Activated T-helper 17 cell treated with anti-CD3 and anti-CD28 coated beads, Interleukin-2, amount 50 U/mL, for 72 hours (primary cell): Measurements from ENCODE around the gene STUM. TPM values are rescaled to one million over a fixed set of nuclear protein-coding genes. Genes with fewer than 3 reads are reported as not detected.
"Not testable (repeated sequence)": the region's sequence is repeated elsewhere in the genome, so short reads cannot be mapped to it uniquely, and the experiment has no call there.

Experiments
- ATAC-seq: fragments of 150-1000 bp; cut with Tn5 transposase; replicated peaks from 2 replicates; pipeline ENCODE4 v1.10.0; 2021; ENCODE audit warnings: mild to moderate bottlenecking, moderate library complexity
- H3K27ac Mint-ChIP-seq: one replicate; pipeline ENCODE4 v1.8.0; 2022; ENCODE audit warnings: mixed read lengths
- H3K27me3 Mint-ChIP-seq: one replicate; pipeline ENCODE4 v1.8.0; 2022; ENCODE audit warnings: mixed read lengths
- H3K36me3 Mint-ChIP-seq: one replicate; pipeline ENCODE4 v1.8.0; 2022; ENCODE audit warnings: low read depth, mild to moderate bottlenecking, mixed read lengths
- H3K4me1 Mint-ChIP-seq: one replicate; pipeline ENCODE4 v1.8.0; 2022; ENCODE audit warnings: mixed read lengths
- H3K4me3 Mint-ChIP-seq: one replicate; pipeline ENCODE4 v1.8.0; 2022; ENCODE audit warnings: mild to moderate bottlenecking, mixed read lengths
- H3K9me3 Mint-ChIP-seq: one replicate; pipeline ENCODE4 v1.8.0; 2022; ENCODE audit warnings: mixed read lengths
- total RNA-seq, 2 donors: library from RNA; stranded (reverse); gene quantifications; one replicate each; pipeline ENCODE4 v1.2.3, GENCODE V29; 2022

STUM gene
- total RNA-seq, 2 donors from 2014 or later = not detected

- H3K4me1 Mint-ChIP-seq = no peaks in the 10 kb centered on the region
- H3K9me3 Mint-ChIP-seq = no peaks in the 10 kb centered on the region
- H3K36me3 Mint-ChIP-seq = no peaks in the 10 kb centered on the region
- no peak overlapping the region for H3K27ac Mint-ChIP-seq
- H3K4me3 Mint-ChIP-seq = no peak overlapping the region
- ATAC-seq = no peak
- H3K27me3 Mint-ChIP-seq = peaks cover 27% of the 10 kb centered on the region
Measured at GRCh38 chr1:226593541-226593940, 45.0 kb downstream of the STUM start.

GRCh38 chr1:226596531-226597165 is 48.1 kb downstream of the STUM start:
- Mint-ChIP-seq H3K36me3 (no peaks in the 10 kb centered on the region), H3K9me3 (no peaks in the 10 kb centered on the region), H3K27ac (no peak overlapping the region), H3K4me1 (no peaks in the 10 kb centered on the region), H3K4me3 (no peak overlapping the region), H3K27me3 (peaks cover 20% of the 10 kb centered on the region)
- ATAC-seq = no peak

GRCh38 chr1:226597616-226598454 is 49.3 kb downstream of the STUM start:
- ATAC-seq = no peak
- no peaks in the 10 kb centered on the region for H3K4me1 Mint-ChIP-seq
- no peaks in the 10 kb centered on the region for H3K36me3 Mint-ChIP-seq
- H3K27ac Mint-ChIP-seq = no peak overlapping the region
- no peaks in the 10 kb centered on the region for H3K9me3 Mint-ChIP-seq
- H3K4me3 Mint-ChIP-seq = no peak overlapping the region
- peaks cover 17% of the 10 kb centered on the region for H3K27me3 Mint-ChIP-seq

GRCh38 chr1:226598455-226598849 is 49.9 kb downstream of the STUM start:
- Mint-ChIP-seq H3K4me3 (no peak overlapping the region), H3K36me3 (no peaks in the 10 kb centered on the region), H3K9me3 (no peaks in the 10 kb centered on the region), H3K27me3 (peaks cover 17% of the 10 kb centered on the region), H3K4me1 (no peaks in the 10 kb centered on the region), H3K27ac (no peak overlapping the region)
- ATAC-seq = no peak

- not testable (repeated sequence) for H3K4me1 Mint-ChIP-seq, H3K27ac Mint-ChIP-seq, H3K36me3 Mint-ChIP-seq, ATAC-seq, H3K4me3 Mint-ChIP-seq, H3K9me3 Mint-ChIP-seq
- H3K27me3 Mint-ChIP-seq = peaks cover 15% of the 10 kb centered on the region
Measured at GRCh38 chr1:226598955-226599354, 50.4 kb downstream of the STUM start.

- no peak overlapping the region for H3K27ac Mint-ChIP-seq
- peaks cover 10% of the 10 kb centered on the region for H3K27me3 Mint-ChIP-seq
- no peak for ATAC-seq
- H3K36me3 Mint-ChIP-seq = no peaks in the 10 kb centered on the region
- H3K9me3 Mint-ChIP-seq = no peaks in the 10 kb centered on the region
- H3K4me3 Mint-ChIP-seq = no peak overlapping the region
- H3K4me1 Mint-ChIP-seq = no peaks in the 10 kb centered on the region
Measured at GRCh38 chr1:226599636-226600238, 51.2 kb downstream of the STUM start.

GRCh38 chr1:226600254-226600653 is 51.7 kb downstream of the STUM start:
- Mint-ChIP-seq H3K27me3 (peaks cover 10% of the 10 kb centered on the region), H3K9me3 (no peaks in the 10 kb centered on the region), H3K36me3 (no peaks in the 10 kb centered on the region), H3K27ac (no peak overlapping the region), H3K4me1 (no peaks in the 10 kb centered on the region), H3K4me3 (no peak overlapping the region)
- no peak for ATAC-seq

GRCh38 chr1:226601456-226601855 is 52.9 kb downstream of the STUM start:
- H3K27ac Mint-ChIP-seq = no peak overlapping the region
- peaks cover 7% of the 10 kb centered on the region for H3K27me3 Mint-ChIP-seq
- no peaks in the 10 kb centered on the region for H3K4me1 Mint-ChIP-seq
- H3K36me3 Mint-ChIP-seq = no peaks in the 10 kb centered on the region
- ATAC-seq = no peak
- H3K4me3 Mint-ChIP-seq = no peak overlapping the region
- H3K9me3 Mint-ChIP-seq = no peaks in the 10 kb centered on the region

- Mint-ChIP-seq H3K4me1 (no peaks in the 10 kb centered on the region), H3K4me3 (no peak overlapping the region), H3K9me3 (no peaks in the 10 kb centered on the region), H3K27ac (no peak overlapping the region), H3K36me3 (no peaks in the 10 kb centered on the region), H3K27me3 (peaks cover 5% of the 10 kb centered on the region)
- no peak for ATAC-seq
Measured at GRCh38 chr1:226602186-226603021, 53.8 kb downstream of the STUM start.

- no peak for ATAC-seq
- no peaks in the 10 kb centered on the region for H3K36me3 Mint-ChIP-seq
- H3K9me3 Mint-ChIP-seq = no peaks in the 10 kb centered on the region
- no peak overlapping the region for H3K27ac Mint-ChIP-seq
- H3K27me3 Mint-ChIP-seq = peaks cover 3% of the 10 kb centered on the region
- H3K4me3 Mint-ChIP-seq = no peak overlapping the region
- H3K4me1 Mint-ChIP-seq = no peaks in the 10 kb centered on the region
Measured at GRCh38 chr1:226603022-226603857, 54.7 kb downstream of the STUM start.

- H3K4me3 Mint-ChIP-seq = no peak overlapping the region
- H3K4me1 Mint-ChIP-seq = no peaks in the 10 kb centered on the region
- H3K27me3 Mint-ChIP-seq = peaks cover 3% of the 10 kb centered on the region
- no peak for ATAC-seq
- no peak overlapping the region for H3K27ac Mint-ChIP-seq
- H3K9me3 Mint-ChIP-seq = no peaks in the 10 kb centered on the region
- H3K36me3 Mint-ChIP-seq = no peaks in the 10 kb centered on the region
Measured at GRCh38 chr1:226603858-226604559, 55.4 kb downstream of the STUM start.

GRCh38 chr1:226604560-226605317 is 56.2 kb downstream of the STUM start:
- Mint-ChIP-seq H3K27ac (no peak overlapping the region), H3K4me1 (no peaks in the 10 kb centered on the region), H3K36me3 (no peaks in the 10 kb centered on the region), H3K27me3 (peaks cover 3% of the 10 kb centered on the region), H3K4me3 (no peak overlapping the region), H3K9me3 (no peaks in the 10 kb centered on the region)
- no peak for ATAC-seq
